ENCODE data around the gene THSD7A. TPM values are rescaled to one million over a fixed set of nuclear protein-coding genes. Genes with fewer than 3 reads are reported as not detected.

THSD7A gene
- polyA plus RNA-seq, 1 donor from 2014 or later: 18.5 TPM

DNA sequence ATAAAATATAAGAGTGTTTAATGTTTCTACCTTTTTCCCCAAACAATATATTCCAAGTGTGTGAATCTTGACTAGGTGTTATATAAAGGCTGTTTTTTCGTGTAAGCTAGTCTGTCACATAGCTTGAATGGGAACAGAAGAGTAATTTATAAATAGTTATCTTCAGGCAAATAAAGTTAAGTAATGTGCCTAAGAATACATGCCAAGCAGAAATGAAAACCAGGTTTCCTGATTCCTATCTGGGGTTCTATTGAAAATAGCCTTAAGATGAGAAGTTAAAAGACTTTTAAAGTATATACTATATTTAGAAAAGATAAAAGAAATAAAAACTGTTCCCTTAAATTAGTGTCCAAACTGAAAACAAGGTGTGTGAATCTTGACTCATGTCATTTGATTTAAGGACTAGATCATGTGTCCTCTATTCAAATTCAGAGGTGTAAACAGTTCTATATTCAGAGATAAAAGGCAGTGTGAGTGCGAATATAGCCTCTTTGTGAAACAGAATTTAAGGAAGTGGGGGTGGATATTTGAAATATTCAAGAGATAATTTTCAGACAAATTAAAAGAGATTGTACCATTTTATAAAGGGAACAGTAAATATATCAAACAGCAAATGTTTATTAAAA lies 247.5 kb downstream of the THSD7A start:
- Histone ChIP-seq H3F3A (ENCODE audit: insufficient read depth, low read length, poor library complexity, severe bottlenecking) (no peaks in the 10 kb centered on the region), H3K4me2 (ENCODE audit: low read length) (no peak overlapping the region), H3K9me3 (ENCODE audit: low read length) (no peaks in the 10 kb centered on the region), H2AFZ (ENCODE audit: low read depth, low read length) (no peak overlapping the region), H3K4me3 (ENCODE audit: low read length) (no peak overlapping the region), H3K9me2 (ENCODE audit: insufficient read depth, low read length) (no peaks in the 10 kb centered on the region), H4K20me1 (ENCODE audit: insufficient read depth) (no peaks in the 10 kb centered on the region), H3K79me2 (replicated peaks; ENCODE audit: insufficient read depth, low read length) (no peaks in the 10 kb centered on the region), H3K27me3 (ENCODE audit: insufficient read depth, low read depth, low read length) (no peaks in the 10 kb centered on the region), H3K36me3 (ENCODE audit: insufficient read depth, low read length) (no peaks in the 10 kb centered on the region), H3K9ac (ENCODE audit: low read length) (no peak overlapping the region), H3K27ac (ENCODE audit: low read length) (no peak overlapping the region)
- TF ChIP-seq MXI1 (conservative IDR thresholded peaks at IDR 0.05; ENCODE audit: poor library complexity, severe bottlenecking) (no peak), SMC3 (conservative IDR thresholded peaks at IDR 0.05; ENCODE audit: poor library complexity) (no peak), EP300 (conservative IDR thresholded peaks at IDR 0.05; ENCODE audit: poor library complexity, severe bottlenecking) (no peak), RAD21 (conservative IDR thresholded peaks at IDR 0.05) (no peak), EZH2 (IDR thresholded peaks at IDR 0.05; ENCODE audit: borderline replicate concordance, insufficient read depth, low read length, poor library complexity, severe bottlenecking) (no peak), POLR2AphosphoS5 (IDR thresholded peaks at IDR 0.05) (no peak), TAF1 (IDR thresholded peaks at IDR 0.05; ENCODE audit: low read depth) (no peak)
- TF ChIP-seq, protein P1, sequence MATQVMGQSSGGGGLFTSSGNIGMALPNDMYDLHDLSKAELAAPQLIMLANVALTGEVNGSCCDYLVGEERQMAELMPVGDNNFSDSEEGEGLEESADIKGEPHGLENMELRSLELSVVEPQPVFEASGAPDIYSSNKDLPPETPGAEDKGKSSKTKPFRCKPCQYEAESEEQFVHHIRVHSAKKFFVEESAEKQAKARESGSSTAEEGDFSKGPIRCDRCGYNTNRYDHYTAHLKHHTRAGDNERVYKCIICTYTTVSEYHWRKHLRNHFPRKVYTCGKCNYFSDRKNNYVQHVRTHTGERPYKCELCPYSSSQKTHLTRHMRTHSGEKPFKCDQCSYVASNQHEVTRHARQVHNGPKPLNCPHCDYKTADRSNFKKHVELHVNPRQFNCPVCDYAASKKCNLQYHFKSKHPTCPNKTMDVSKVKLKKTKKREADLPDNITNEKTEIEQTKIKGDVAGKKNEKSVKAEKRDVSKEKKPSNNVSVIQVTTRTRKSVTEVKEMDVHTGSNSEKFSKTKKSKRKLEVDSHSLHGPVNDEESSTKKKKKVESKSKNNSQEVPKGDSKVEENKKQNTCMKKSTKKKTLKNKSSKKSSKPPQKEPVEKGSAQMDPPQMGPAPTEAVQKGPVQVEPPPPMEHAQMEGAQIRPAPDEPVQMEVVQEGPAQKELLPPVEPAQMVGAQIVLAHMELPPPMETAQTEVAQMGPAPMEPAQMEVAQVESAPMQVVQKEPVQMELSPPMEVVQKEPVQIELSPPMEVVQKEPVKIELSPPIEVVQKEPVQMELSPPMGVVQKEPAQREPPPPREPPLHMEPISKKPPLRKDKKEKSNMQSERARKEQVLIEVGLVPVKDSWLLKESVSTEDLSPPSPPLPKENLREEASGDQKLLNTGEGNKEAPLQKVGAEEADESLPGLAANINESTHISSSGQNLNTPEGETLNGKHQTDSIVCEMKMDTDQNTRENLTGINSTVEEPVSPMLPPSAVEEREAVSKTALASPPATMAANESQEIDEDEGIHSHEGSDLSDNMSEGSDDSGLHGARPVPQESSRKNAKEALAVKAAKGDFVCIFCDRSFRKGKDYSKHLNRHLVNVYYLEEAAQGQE (IDR thresholded peaks at IDR 0.05; ENCODE audit: borderline replicate concordance): no peak
- TF ChIP-seq, protein P2, sequence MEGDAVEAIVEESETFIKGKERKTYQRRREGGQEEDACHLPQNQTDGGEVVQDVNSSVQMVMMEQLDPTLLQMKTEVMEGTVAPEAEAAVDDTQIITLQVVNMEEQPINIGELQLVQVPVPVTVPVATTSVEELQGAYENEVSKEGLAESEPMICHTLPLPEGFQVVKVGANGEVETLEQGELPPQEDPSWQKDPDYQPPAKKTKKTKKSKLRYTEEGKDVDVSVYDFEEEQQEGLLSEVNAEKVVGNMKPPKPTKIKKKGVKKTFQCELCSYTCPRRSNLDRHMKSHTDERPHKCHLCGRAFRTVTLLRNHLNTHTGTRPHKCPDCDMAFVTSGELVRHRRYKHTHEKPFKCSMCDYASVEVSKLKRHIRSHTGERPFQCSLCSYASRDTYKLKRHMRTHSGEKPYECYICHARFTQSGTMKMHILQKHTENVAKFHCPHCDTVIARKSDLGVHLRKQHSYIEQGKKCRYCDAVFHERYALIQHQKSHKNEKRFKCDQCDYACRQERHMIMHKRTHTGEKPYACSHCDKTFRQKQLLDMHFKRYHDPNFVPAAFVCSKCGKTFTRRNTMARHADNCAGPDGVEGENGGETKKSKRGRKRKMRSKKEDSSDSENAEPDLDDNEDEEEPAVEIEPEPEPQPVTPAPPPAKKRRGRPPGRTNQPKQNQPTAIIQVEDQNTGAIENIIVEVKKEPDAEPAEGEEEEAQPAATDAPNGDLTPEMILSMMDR (IDR thresholded peaks at IDR 0.05; ENCODE audit: poor library complexity, severe bottlenecking): no peak

DNA sequence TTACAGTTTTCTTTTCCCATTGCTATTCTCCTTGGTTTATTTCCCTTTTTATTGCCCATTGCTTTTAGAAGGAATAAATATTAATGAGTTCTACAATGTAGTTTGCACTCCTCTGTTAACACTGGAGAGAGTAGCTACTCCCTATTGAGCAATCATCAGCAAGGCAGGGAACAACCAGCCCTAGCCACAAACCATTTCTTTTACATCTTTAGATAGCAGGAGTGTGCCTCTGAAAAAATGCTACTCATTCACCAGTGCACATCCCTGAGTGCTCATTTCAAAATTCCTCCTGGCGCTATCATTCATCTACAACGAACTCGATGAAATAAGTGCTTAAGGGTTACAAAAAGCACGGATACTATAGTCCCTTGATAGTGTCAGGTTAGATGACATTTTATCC lies 252.9 kb downstream of the THSD7A start:
- Histone ChIP-seq H3K9me3 (ENCODE audit: low read length) (no peaks in the 10 kb centered on the region), H3K9ac (ENCODE audit: low read length) (no peak overlapping the region), H3K4me2 (ENCODE audit: low read length) (no peak overlapping the region), H3K36me3 (ENCODE audit: insufficient read depth, low read length) (no peaks in the 10 kb centered on the region), H3K27ac (ENCODE audit: low read length) (no peak overlapping the region), H3K4me3 (ENCODE audit: low read length) (no peak overlapping the region), H3F3A (ENCODE audit: insufficient read depth, low read length, poor library complexity, severe bottlenecking) (no peaks in the 10 kb centered on the region), H3K9me2 (ENCODE audit: insufficient read depth, low read length) (no peaks in the 10 kb centered on the region), H3K79me2 (replicated peaks; ENCODE audit: insufficient read depth, low read length) (no peaks in the 10 kb centered on the region), H4K20me1 (ENCODE audit: insufficient read depth) (no peaks in the 10 kb centered on the region), H2AFZ (ENCODE audit: low read depth, low read length) (no peak overlapping the region), H3K27me3 (ENCODE audit: insufficient read depth, low read depth, low read length) (no peaks in the 10 kb centered on the region)
- TF ChIP-seq, protein P1 (IDR thresholded peaks at IDR 0.05; ENCODE audit: borderline replicate concordance): no peak
- TF ChIP-seq EZH2 (IDR thresholded peaks at IDR 0.05; ENCODE audit: borderline replicate concordance, insufficient read depth, low read length, poor library complexity, severe bottlenecking) (no peak), EP300 (conservative IDR thresholded peaks at IDR 0.05; ENCODE audit: poor library complexity, severe bottlenecking) (no peak), RAD21 (conservative IDR thresholded peaks at IDR 0.05) (no peak), TAF1 (IDR thresholded peaks at IDR 0.05; ENCODE audit: low read depth) (no peak), MXI1 (conservative IDR thresholded peaks at IDR 0.05; ENCODE audit: poor library complexity, severe bottlenecking) (no peak), POLR2AphosphoS5 (IDR thresholded peaks at IDR 0.05) (no peak), SMC3 (conservative IDR thresholded peaks at IDR 0.05; ENCODE audit: poor library complexity) (no peak)
- TF ChIP-seq, protein P2 (IDR thresholded peaks at IDR 0.05; ENCODE audit: poor library complexity, severe bottlenecking): no peak
